Duodenal mucosa (tissue), 2 donors: ENCODE results near the gene CLCN7.

ENCODE experiments used
- H3K27ac ChIP-seq: one replicate; pipeline ENCODE4 v1.7.0; 2013; ENCODE audit warnings: low read depth, low read length
- H3K27me3 ChIP-seq, 2 donors: one replicate each; pipeline ENCODE4 v1.7.0; 2013; ENCODE audit warnings: low read length in 2 of 2, control low read depth in 1 of 2; ENCODE audit not compliant: insufficient read depth in 2 of 2, control insufficient read depth in 1 of 2
- H3K36me3 ChIP-seq, 2 donors: one replicate each; pipeline ENCODE4 v1.7.0; 2013; ENCODE audit warnings: low read length in 2 of 2, control low read depth in 1 of 2; ENCODE audit not compliant: insufficient read depth in 2 of 2, control insufficient read depth in 1 of 2
- H3K4me1 ChIP-seq, 2 donors: one replicate each; pipeline ENCODE4 v1.7.0; 2013; ENCODE audit warnings: low read length in 2 of 2, control low read depth in 1 of 2; ENCODE audit not compliant: insufficient read depth in 2 of 2, control insufficient read depth in 1 of 2
- H3K4me3 ChIP-seq, 2 donors: one replicate each; pipeline ENCODE4 v1.7.0; 2013; ENCODE audit warnings: low read length in 2 of 2, low read depth in 1 of 2
- H3K9ac ChIP-seq, 2 donors: one replicate each; pipeline ENCODE4 v1.7.0; 2013; ENCODE audit warnings: low read length in 2 of 2, low read depth in 1 of 2
- H3K9me3 ChIP-seq, 2 donors: one replicate each; pipeline ENCODE4 v1.7.0; 2013; ENCODE audit warnings: low read length in 2 of 2, control low read depth in 1 of 2; ENCODE audit not compliant: control insufficient read depth in 1 of 2

The CLCN7 gene

DNA sequence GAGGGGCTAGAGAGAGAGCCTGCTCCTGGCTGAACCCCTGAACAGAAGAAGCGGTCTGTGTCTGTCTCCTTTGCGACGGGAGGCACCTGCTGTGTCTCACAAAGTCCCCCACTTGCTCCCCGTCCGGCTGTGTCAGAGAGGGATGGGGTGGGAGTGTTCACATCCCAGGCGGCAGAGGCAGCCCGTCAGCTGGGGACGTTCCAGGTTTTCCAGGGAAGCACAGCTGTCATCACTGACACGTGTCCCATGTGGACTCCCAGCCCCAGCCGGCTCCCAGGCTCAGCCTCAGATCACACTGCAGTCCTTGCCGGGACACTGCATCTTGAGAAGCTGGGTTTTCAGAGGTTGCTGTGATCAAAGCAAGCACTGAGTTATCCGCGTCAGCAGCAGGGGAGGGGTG is 19.9 kb upstream of the CLCN7 start:
- peaks cover 17 to 22% of the 10 kb centered on the region in 2 donors for H3K4me1 ChIP-seq
- H3K9me3 ChIP-seq, result no peaks in the 10 kb centered on the region
- H3K36me3 ChIP-seq, result peaks cover 0 to 44% of the 10 kb centered on the region in 2 donors
- H3K9ac ChIP-seq, result no peak overlapping the region
- no peak overlapping the region for H3K27ac ChIP-seq
- no peaks in the 10 kb centered on the region for H3K27me3 ChIP-seq
- peak overlapping the region in 1 of 2 donors; percentile 83 for H3K4me3 ChIP-seq

DNA sequence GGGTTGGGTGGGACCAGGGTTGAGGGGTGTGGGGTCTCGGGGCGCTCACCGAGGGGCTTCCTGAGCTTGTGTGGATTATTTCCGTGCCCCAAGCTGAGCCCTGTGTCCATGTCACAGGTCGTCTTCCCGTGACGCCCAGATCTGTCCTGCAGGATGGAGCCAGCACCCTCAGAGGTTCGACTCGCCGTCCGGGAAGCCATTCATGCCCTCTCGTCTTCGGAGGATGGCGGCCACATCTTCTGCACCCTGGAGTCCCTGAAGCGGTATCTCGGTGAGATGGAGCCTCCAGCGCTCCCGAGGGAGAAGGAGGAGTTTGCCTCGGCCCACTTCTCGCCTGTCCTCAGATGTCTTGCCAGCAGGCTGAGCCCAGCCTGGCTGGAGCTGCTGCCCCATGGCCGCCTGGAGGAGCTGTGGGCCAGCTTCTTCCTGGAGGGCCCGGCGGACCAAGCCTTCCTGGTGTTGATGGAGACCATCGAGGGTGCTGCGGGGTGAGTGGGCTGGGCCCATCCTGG is 19.4 kb upstream of the CLCN7 start:
- Histone ChIP-seq H3K4me3 (peak overlapping the region; percentile 72 to 83), H3K27ac (no peak overlapping the region), H3K36me3 (peaks cover 0 to 39% of the 10 kb centered on the region in 2 donors), H3K27me3 (no peaks in the 10 kb centered on the region), H3K9me3 (no peaks in the 10 kb centered on the region), H3K9ac (peak overlapping the region; percentile 58 to 65), H3K4me1 (peaks cover 17 to 22% of the 10 kb centered on the region in 2 donors)

DNA sequence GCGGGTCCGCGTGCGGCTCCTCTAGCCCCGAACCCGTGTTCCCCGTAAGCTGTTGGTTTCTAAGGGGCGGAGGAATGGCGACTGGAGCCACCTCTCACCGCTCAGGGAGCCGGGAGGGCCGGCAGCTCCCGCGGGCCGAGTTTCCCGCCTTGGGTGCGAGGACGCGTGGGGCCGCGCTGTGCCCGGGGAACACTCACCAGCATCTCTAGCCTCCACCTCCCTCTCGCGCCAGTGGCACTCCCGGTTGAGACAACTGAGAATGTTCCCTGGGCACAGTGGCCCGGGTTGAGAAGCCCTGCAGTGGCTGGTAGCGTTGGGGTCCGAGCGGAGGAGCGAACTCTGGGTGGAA is 18.9 kb upstream of the CLCN7 start:
- peaks cover 0 to 35% of the 10 kb centered on the region in 2 donors for H3K36me3 ChIP-seq
- H3K9me3 ChIP-seq, result no peaks in the 10 kb centered on the region
- H3K4me1 ChIP-seq, result peaks cover 17 to 22% of the 10 kb centered on the region in 2 donors
- no peaks in the 10 kb centered on the region for H3K27me3 ChIP-seq
- H3K27ac ChIP-seq, result no peak overlapping the region
- peak overlapping the region; percentile 58 to 65 for H3K9ac ChIP-seq
- peak overlapping the region; percentile 72 to 83 for H3K4me3 ChIP-seq

DNA sequence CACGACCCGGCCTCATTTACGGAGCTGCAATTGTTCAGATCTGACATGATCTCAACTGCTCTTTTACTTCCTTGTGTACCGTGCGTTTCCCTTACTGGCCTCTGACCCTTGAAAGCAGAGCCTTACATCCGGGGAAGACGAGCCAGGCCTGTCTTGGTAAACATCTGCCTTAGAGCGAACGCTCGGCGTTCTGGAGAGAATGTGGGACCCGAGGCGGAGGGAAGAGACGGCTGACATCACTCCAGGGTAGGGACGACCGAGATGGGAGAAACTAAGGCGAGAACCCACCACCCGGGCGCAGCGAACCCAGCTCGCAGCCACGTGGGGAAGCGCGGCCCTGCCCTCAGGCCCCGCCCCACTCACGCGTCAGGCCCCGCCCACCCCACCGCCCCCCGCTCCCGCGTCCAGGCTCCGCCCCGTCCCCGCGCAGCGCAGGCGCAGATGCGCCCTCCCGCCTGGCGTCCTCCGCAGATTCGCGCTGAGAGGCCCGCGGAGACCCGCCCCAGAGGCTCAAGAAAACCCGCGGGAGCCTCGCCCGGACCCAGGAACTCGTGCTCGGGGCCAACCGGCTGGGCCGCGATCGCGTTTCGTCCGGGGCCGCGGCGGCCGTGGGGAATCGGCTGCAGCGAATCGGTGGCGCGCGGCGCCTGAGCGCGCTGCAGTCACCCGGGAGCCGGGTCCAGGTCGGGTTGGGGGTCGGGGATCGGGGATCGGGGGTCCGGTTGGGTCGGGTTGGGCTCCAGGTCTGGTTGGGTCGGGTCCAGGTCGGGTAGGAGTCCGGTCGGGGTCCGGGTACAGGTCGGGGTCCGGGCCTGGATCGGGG is 18.3 kb upstream of the CLCN7 start, which contains the start of gene TELO2:
Gene TELO2 (plus strand): TSS at position 438 of the 823 bp plus-strand sequence. CDS start 922 bp downstream, outside the sequence.
- peak within 1 kb of the TSS; percentile 72 to 83 for H3K4me3 ChIP-seq
- peaks cover 0 to 35% of the 10 kb centered on the region in 2 donors for H3K36me3 ChIP-seq
- no peaks in the 10 kb centered on the region for H3K27me3 ChIP-seq
- peaks cover 17 to 22% of the 10 kb centered on the region in 2 donors for H3K4me1 ChIP-seq
- no peaks in the 10 kb centered on the region for H3K9me3 ChIP-seq
- H3K9ac ChIP-seq, result peak within 1 kb of the TSS; percentile 65 to 66
- peak within 1 kb of the TSS; percentile 60 for H3K27ac ChIP-seq

DNA sequence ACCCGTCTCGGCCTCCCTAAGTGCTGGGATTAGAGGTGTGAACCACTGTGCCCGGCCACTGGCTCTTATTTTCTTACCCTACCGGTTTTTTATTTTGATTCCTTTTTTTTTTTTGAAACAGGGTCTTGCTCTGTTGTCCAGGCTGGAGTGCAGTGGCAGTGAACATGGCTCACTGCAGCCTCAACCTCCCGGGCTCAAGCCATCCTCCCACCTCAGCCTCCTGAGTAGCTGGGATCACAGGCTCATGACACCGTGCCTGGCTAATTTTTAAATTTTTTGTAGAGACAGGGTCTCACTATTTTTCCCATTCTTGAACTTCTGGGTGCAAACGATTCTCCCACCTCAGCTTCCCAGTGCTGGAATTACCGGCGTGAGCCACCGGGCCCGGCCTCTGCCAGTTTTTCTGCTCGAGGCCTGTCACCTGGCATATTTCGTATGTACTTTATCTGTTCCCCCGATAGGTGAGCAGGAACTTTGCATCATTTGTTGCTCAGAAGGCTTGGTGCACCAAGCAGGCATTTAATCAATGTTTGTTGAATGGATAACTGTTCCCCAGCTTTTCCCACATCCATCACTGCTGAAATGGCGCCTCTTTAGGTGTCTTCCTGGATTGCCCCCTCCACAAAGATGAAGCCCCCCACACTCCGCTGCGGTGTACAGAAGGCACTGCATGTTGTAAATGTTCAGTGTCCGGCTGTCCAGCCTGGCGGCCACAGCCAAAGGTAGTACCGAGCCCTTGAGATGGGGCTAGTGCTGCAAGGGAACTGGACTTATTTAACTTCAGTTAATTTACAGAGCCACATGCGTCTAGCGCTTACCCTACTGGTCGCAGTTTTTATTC is 17.5 kb upstream of the CLCN7 start:
- peak overlapping the region; percentile 60 for H3K27ac ChIP-seq
- peak overlapping the region; percentile 65 to 66 for H3K9ac ChIP-seq
- H3K36me3 ChIP-seq, result peaks cover 0 to 30% of the 10 kb centered on the region in 2 donors
- no peaks in the 10 kb centered on the region for H3K9me3 ChIP-seq
- H3K4me3 ChIP-seq, result peak overlapping the region; percentile 72 to 83
- peaks cover 17 to 22% of the 10 kb centered on the region in 2 donors for H3K4me1 ChIP-seq
- H3K27me3 ChIP-seq, result no peaks in the 10 kb centered on the region

DNA sequence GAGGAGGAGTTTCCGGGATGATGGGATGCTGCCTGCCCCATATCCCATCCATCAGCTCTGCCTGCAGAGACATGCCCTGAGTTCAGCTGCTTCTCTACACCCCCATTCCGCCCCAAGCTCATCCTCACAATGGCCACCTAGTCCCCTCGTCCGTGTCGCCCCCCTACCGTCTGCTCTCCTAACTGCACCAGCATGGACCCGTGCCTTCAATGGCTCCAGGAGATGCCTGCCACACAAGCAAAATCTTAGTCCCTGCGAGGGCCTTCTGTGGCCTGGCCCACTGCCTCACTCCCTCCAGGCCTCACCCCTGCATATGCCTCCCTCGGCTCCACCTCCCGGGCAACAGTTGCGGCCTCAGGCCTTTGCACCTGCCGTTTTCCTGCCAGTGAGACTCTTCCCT is 16.5 kb upstream of the CLCN7 start:
- Histone ChIP-seq H3K27ac (no peak overlapping the region), H3K9ac (no peak overlapping the region), H3K4me3 (no peak overlapping the region), H3K9me3 (no peaks in the 10 kb centered on the region), H3K27me3 (no peaks in the 10 kb centered on the region), H3K4me1 (peaks cover 17 to 22% of the 10 kb centered on the region in 2 donors), H3K36me3 (peaks cover 0 to 20% of the 10 kb centered on the region in 2 donors)

DNA sequence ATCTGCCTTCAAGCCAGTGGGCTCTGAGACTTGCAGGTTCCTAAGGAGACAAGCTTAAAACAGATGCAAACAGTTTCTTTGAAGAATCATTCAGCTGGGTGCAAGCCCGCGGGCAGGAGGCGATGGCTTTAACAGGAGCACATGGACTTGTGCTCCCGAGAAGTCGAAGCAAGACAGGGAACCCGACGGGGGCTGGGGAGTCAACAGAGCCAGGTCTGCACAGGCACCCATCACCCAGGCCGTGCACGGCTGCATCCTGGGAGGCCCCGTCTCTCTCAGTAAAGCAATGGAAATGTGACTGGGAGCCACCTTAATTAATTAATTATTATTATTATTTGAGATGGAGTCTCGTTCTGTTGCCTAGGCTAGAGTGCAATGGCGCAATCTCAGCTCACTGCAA is 14.2 kb upstream of the CLCN7 start:
- Histone ChIP-seq H3K9me3 (no peaks in the 10 kb centered on the region), H3K4me3 (no peak overlapping the region), H3K36me3 (no peaks in the 10 kb centered on the region), H3K9ac (no peak overlapping the region), H3K27ac (no peak overlapping the region), H3K4me1 (peaks cover 10 to 12% of the 10 kb centered on the region in 2 donors), H3K27me3 (no peaks in the 10 kb centered on the region)

DNA sequence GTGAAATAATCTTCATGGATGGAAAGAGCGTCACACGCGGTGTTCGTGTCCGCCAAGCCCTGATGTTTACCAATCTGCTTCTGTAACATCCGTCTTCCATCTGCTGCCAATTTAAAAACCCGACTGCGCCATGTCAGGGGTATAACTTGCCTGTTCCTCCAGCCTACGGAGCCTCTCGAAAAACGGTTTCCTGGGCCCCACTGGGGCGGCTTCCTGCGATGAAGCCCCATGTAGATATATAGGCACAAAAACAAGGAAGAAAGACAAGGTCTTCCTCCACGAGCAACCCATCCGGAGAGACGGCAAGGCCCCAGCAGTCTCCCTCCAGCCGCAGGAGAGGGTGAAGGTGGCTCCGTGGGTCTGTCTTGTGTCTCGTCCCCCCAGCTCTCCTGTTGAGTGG is 13.8 kb upstream of the CLCN7 start, which contains the start of gene PTX4:
Gene PTX4 (minus strand): TSS at position 326 of the 400 bp plus-strand sequence. CDS start 35 bp downstream, at position 291.
- H3K36me3 ChIP-seq, result no peaks in the 10 kb centered on the region
- no peak within 1 kb of the TSS for H3K4me3 ChIP-seq
- no peaks in the 10 kb centered on the region for H3K27me3 ChIP-seq
- H3K4me1 ChIP-seq, result peaks cover 6 to 9% of the 10 kb centered on the region in 2 donors
- H3K27ac ChIP-seq, result no peak within 1 kb of the TSS
- no peak within 1 kb of the TSS for H3K9ac ChIP-seq
- H3K9me3 ChIP-seq, result no peaks in the 10 kb centered on the region

DNA sequence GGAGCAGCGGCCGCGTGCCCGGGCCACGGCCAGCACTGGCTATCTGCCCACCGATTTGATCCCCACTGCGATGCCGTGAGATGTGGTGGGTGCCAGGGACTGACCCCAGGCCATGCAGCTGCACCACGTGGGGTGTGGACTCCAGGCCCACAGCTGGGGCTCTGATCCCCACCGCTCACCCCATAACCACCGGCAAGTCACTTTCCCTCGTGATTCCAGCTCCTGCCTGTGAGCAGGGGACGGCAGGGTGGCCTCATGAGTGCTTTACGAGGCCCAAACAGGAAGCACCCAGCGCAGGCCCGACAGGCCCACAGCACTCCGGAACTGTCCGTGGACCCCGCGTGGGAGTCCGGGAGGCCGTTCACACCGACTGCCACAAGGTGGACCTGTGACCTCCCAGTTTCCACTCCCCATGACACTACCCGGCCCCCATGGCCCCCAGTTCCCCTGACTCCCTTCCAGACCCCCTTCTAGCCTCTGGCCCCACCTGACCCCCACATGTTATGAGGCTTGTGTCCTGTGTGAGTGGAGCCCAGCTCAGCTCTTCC is 13.3 kb upstream of the CLCN7 start:
- Histone ChIP-seq H3K4me1 (peaks cover 6 to 9% of the 10 kb centered on the region in 2 donors), H3K27me3 (no peaks in the 10 kb centered on the region), H3K9me3 (no peaks in the 10 kb centered on the region), H3K9ac (no peak overlapping the region), H3K36me3 (no peaks in the 10 kb centered on the region), H3K4me3 (no peak overlapping the region), H3K27ac (no peak overlapping the region)
